Measurements from ENCODE around the gene HTT. TPM values are rescaled to one million over a fixed set of nuclear protein-coding genes. Genes with fewer than 3 reads are reported as not detected.

The HTT gene
- total RNA-seq, 1 experiment from 2014 or later = 64.4 TPM

- no peaks in the 10 kb centered on the region for H3K9me3 Mint-ChIP-seq
- H3K23ac ChIP-seq (ENCODE audit: insufficient read length, low read depth, low read length) = no peak overlapping the region
- no peaks in the 10 kb centered on the region for H3K9me3 ChIP-seq (ENCODE audit: control insufficient read depth, low read depth, low read length)
- no peak overlapping the region for H3K4me2 ChIP-seq (ENCODE audit: insufficient read depth, insufficient read length, low read length)
- H2AFZ ChIP-seq (ENCODE audit: low read length) = no peak overlapping the region
- no peak for TF ChIP-seq CTCF (conservative IDR thresholded peaks at IDR 0.05)
- H2BK20ac ChIP-seq (ENCODE audit: low read depth, low read length, poor library complexity, severe bottlenecking) = no peak overlapping the region
- H3K4me1 Mint-ChIP-seq = peaks cover 7 to 22% of the 10 kb centered on the region in 2 experiments
- no peak overlapping the region for H3K9ac ChIP-seq (ENCODE audit: extremely low read depth, insufficient read length, low read length)
- H4K91ac ChIP-seq (ENCODE audit: insufficient read length, low read depth, low read length) = no peak overlapping the region
- no peak overlapping the region for H3T11ph ChIP-seq (ENCODE audit: low read length)
- H3K14ac ChIP-seq (ENCODE audit: insufficient read depth, low read length) = no peak overlapping the region
- no peaks in the 10 kb centered on the region; a peak in 1 of 7 replicates for H3K36me3 Mint-ChIP-seq (ENCODE audit: insufficient read depth in 1 of 3, low read depth in 3 of 3)
- H3K27ac Mint-ChIP-seq = no peak overlapping the region
- H3K79me1 ChIP-seq (ENCODE audit: insufficient read depth, low read depth, low read length, poor library complexity, severe bottlenecking) = no peaks in the 10 kb centered on the region
- H3K27me3 ChIP-seq (ENCODE audit: insufficient read depth, low read length) = no peaks in the 10 kb centered on the region
- H3K27ac ChIP-seq (ENCODE audit: insufficient read length, low read depth, low read length) = no peak overlapping the region
- no peak overlapping the region for H4K5ac ChIP-seq (ENCODE audit: insufficient read length, low read depth, low read length)
- DNase-seq = peak; percentile 55
- H3K4ac ChIP-seq (ENCODE audit: low read depth, low read length) = no peak overlapping the region
- H3K79me2 ChIP-seq (ENCODE audit: insufficient read depth, low read length) = no peaks in the 10 kb centered on the region
- H4K8ac ChIP-seq (replicated peaks; ENCODE audit: insufficient read length, low read depth, low read length) = no peak overlapping the region
- no peak overlapping the region for H2AK5ac ChIP-seq (ENCODE audit: insufficient read length, low read length)
- no peak overlapping the region for H2BK120ac ChIP-seq (ENCODE audit: low read depth, low read length, poor library complexity, severe bottlenecking)
- H3K56ac ChIP-seq (ENCODE audit: insufficient read length, low read depth, low read length) = no peak overlapping the region
- H2BK12ac ChIP-seq (ENCODE audit: insufficient read length, low read depth, low read length) = no peak overlapping the region
- H4K20me1 ChIP-seq (ENCODE audit: control insufficient read depth, insufficient read depth, insufficient read length) = no peaks in the 10 kb centered on the region
- peaks cover 5% of the 10 kb centered on the region for H3K27me3 Mint-ChIP-seq (ENCODE audit: low read depth)
- no peak overlapping the region for H2BK5ac ChIP-seq (ENCODE audit: insufficient read length, low read length)
- H2BK15ac ChIP-seq (ENCODE audit: low read depth, low read length) = no peak overlapping the region
- no peak overlapping the region for H3K4me3 Mint-ChIP-seq
- no peak overlapping the region for H3K18ac ChIP-seq (ENCODE audit: insufficient read length, low read depth, low read length)
- WGBS (ENCODE audit: extremely low coverage, insufficient read length, low lambda C conversion rate) = no CpG with 5 or more reads among the region's 57 CpGs
- no peaks in the 10 kb centered on the region for H3K23me2 ChIP-seq (ENCODE audit: insufficient read length, low read depth, low read length, poor library complexity, severe bottlenecking)
- no peaks in the 10 kb centered on the region for H3K4me1 ChIP-seq (ENCODE audit: insufficient read depth, low read length)
Measured at GRCh38 chr4:3041192-3042142, 33.0 kb upstream of the HTT start.
